Smooth muscle cell (in vitro differentiated cells): ENCODE data around the gene RNF31. TPM values are rescaled to one million over a fixed set of nuclear protein-coding genes. Genes with fewer than 3 reads are reported as not detected.
A peak's percentile ranks its signal among the peaks of the same experiment; 100 is the strongest.

ENCODE experiments used
- DNase-seq: peaks from one replicate; lab custom pipeline; 2025; ENCODE audit not compliant: unreplicated experiment; lab: John Stamatoyannopoulos, UW
- H2AFZ ChIP-seq: fragments of 200-600 bp; sonication (generic); 2 replicates; pipeline ENCODE4 v1.6.0; 2016; ENCODE audit warnings: antibody characterized with exemption, low read depth, mild to moderate bottlenecking
- H3F3A ChIP-seq: fragments of 200-600 bp; sonication (generic); 2 replicates; pipeline ENCODE4 v1.6.0; 2017; ENCODE audit warnings: antibody characterized with exemption, low read depth
- H3K27ac ChIP-seq: fragments of 200-600 bp; sonication (generic); 2 replicates; pipeline ENCODE4 v1.5.1; 2016; ENCODE audit warnings: low read depth, mild to moderate bottlenecking
- H3K27me3 ChIP-seq: fragments of 200-600 bp; sonication (generic); 2 replicates; pipeline ENCODE4 v1.6.1; 2016; ENCODE audit warnings: low read depth, mild to moderate bottlenecking
- H3K36me3 ChIP-seq: fragments of 200-600 bp; sonication (generic); 2 replicates; pipeline ENCODE4 v1.5.1; 2016; ENCODE audit warnings: low read depth
- H3K4me1 ChIP-seq: fragments of 200-600 bp; sonication (generic); 2 replicates; pipeline ENCODE4 v1.5.1; 2016; ENCODE audit warnings: low read depth
- H3K4me2 ChIP-seq: fragments of 200-600 bp; sonication (generic); 2 replicates; pipeline ENCODE4 v1.6.0; 2016; ENCODE audit warnings: mild to moderate bottlenecking
- H3K4me3 ChIP-seq: fragments of 200-600 bp; sonication (generic); 2 replicates; pipeline ENCODE4 v1.5.1; 2016; ENCODE audit warnings: mild to moderate bottlenecking
- H3K79me2 ChIP-seq: fragments of 200-600 bp; sonication (generic); 2 replicates; pipeline ENCODE4 v1.6.0; 2016; ENCODE audit warnings: low read depth, mild to moderate bottlenecking
- H3K9ac ChIP-seq: fragments of 200-600 bp; sonication (generic); 2 replicates; pipeline ENCODE4 v1.6.0; 2016; ENCODE audit warnings: low read depth
- H3K9me3 ChIP-seq: fragments of 200-600 bp; sonication (generic); replicated peaks from 2 replicates; pipeline ENCODE4 v1.5.1; 2016; ENCODE audit warnings: low read depth
- H4K20me1 ChIP-seq: fragments of 200-600 bp; sonication (generic); 2 replicates; pipeline ENCODE4 v1.6.0; 2016; ENCODE audit warnings: low read depth
- WGBS: methylation state at CpG from one replicate; pipeline ENCODE4 v1.1.7; 2016; ENCODE audit warnings: low lambda C conversion rate; 5-methylcytosine and 5-hydroxymethylcytosine counted together
- polyA plus RNA-seq: library from polyadenylated mRNA; unstranded; fragments of >200 nt; fragmentation: Nextera tagmentation; extraction: Ambion mirVana; gene quantifications from 2 replicates; pipeline ENCODE4 v1.2.1, GENCODE V29; 2016
- total RNA-seq: library from RNA; depleted of rRNA; stranded (reverse); fragments of >200 nt; gene quantifications from 2 replicates; pipeline ENCODE4 v1.2.3, GENCODE V29; 2014
- TF ChIP-seq, protein P1 (sequence below): fragments of 200-600 bp; sonication (generic); IDR thresholded peaks from 2 replicates; pipeline ENCODE4 v1.5.1; 2017; ENCODE audit warnings: borderline replicate concordance, mild to moderate bottlenecking, antibody characterized with exemption; ENCODE audit not compliant: insufficient read depth, poor library complexity, severe bottlenecking

RNF31 gene
- total and polyA plus RNA-seq, 2 experiments from 2014 or later = 25.4 to 74.8 TPM

DNA sequence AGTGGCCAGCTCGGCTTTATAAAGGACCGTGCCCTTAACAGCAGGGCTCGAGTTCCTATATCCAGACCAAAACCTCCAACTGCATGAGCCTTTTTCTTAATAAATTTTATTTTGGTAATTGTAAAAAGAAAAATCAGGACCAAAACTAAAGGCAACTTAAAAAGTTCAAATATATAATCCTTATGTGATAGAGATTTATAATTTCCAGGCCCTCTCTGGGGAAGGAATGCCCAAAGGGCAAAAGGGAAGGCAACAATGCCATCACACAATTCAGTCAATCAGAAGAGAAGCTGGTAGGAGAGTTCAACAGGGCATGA is 41.7 kb downstream of the RNF31 start:
- peak overlapping the region; percentile 54 for H3K9ac ChIP-seq
- H3K27ac ChIP-seq = peak overlapping the region; percentile 78
- no peaks in the 10 kb centered on the region for H3K9me3 ChIP-seq
- peak overlapping the region; percentile 85 for H3K4me2 ChIP-seq
- WGBS = 5% methylated on average over 3 of the region's 3 CpGs
- H4K20me1 ChIP-seq = no peaks in the 10 kb centered on the region
- peak overlapping the region; percentile 58 for H3K4me3 ChIP-seq
- TF ChIP-seq, protein P1, sequence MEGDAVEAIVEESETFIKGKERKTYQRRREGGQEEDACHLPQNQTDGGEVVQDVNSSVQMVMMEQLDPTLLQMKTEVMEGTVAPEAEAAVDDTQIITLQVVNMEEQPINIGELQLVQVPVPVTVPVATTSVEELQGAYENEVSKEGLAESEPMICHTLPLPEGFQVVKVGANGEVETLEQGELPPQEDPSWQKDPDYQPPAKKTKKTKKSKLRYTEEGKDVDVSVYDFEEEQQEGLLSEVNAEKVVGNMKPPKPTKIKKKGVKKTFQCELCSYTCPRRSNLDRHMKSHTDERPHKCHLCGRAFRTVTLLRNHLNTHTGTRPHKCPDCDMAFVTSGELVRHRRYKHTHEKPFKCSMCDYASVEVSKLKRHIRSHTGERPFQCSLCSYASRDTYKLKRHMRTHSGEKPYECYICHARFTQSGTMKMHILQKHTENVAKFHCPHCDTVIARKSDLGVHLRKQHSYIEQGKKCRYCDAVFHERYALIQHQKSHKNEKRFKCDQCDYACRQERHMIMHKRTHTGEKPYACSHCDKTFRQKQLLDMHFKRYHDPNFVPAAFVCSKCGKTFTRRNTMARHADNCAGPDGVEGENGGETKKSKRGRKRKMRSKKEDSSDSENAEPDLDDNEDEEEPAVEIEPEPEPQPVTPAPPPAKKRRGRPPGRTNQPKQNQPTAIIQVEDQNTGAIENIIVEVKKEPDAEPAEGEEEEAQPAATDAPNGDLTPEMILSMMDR = no peak
- H2AFZ ChIP-seq = no peak overlapping the region
- no peaks in the 10 kb centered on the region for H3K36me3 ChIP-seq
- H3K79me2 ChIP-seq = peaks cover 22% of the 10 kb centered on the region
- no peaks in the 10 kb centered on the region for H3K27me3 ChIP-seq
- no peak for DNase-seq
- H3K4me1 ChIP-seq = peaks cover 11% of the 10 kb centered on the region
- peaks cover 10% of the 10 kb centered on the region for H3F3A ChIP-seq

- 96% methylated on average over 9 of the region's 9 CpGs for WGBS
- DNase-seq = no peak
- Histone ChIP-seq H3K27me3 (no peaks in the 10 kb centered on the region), H3K4me3 (no peak overlapping the region), H3K9ac (no peak overlapping the region), H3K79me2 (peaks cover 24% of the 10 kb centered on the region), H3K36me3 (no peaks in the 10 kb centered on the region), H3K4me1 (peaks cover 11% of the 10 kb centered on the region), H4K20me1 (no peaks in the 10 kb centered on the region), H3F3A (peaks cover 10% of the 10 kb centered on the region), H3K27ac (peak overlapping the region; percentile 78), H2AFZ (no peak overlapping the region), H3K4me2 (peak overlapping the region; percentile 85), H3K9me3 (no peaks in the 10 kb centered on the region)
- TF ChIP-seq, protein P1 = no peak
Measured at GRCh38 chr14:24189460-24189859, 42.2 kb downstream of the RNF31 start.

- DNase-seq = no peak
- H3K27ac ChIP-seq = no peak overlapping the region
- peaks cover 10% of the 10 kb centered on the region for H3F3A ChIP-seq
- H3K9me3 ChIP-seq = no peaks in the 10 kb centered on the region
- peaks cover 11% of the 10 kb centered on the region for H3K4me1 ChIP-seq
- no peak overlapping the region for H3K4me2 ChIP-seq
- TF ChIP-seq, protein P1 = no peak
- H3K4me3 ChIP-seq = no peak overlapping the region
- H3K36me3 ChIP-seq = no peaks in the 10 kb centered on the region
- no peak overlapping the region for H3K9ac ChIP-seq
- no peaks in the 10 kb centered on the region for H4K20me1 ChIP-seq
- H2AFZ ChIP-seq = no peak overlapping the region
- H3K79me2 ChIP-seq = peaks cover 30% of the 10 kb centered on the region
- no peaks in the 10 kb centered on the region for H3K27me3 ChIP-seq
- 97% methylated on average over 10 of the region's 10 CpGs for WGBS
Measured at GRCh38 chr14:24190416-24190815, 43.1 kb downstream of the RNF31 start.

- H3K27me3 ChIP-seq = no peaks in the 10 kb centered on the region
- H3K27ac ChIP-seq = no peak overlapping the region
- WGBS = 99% methylated on average over 15 of the region's 15 CpGs
- TF ChIP-seq, protein P1 = no peak
- no peak overlapping the region for H3K9ac ChIP-seq
- peaks cover 38% of the 10 kb centered on the region for H3K79me2 ChIP-seq
- H3K36me3 ChIP-seq = no peaks in the 10 kb centered on the region
- DNase-seq = no peak
- H3K4me2 ChIP-seq = no peak overlapping the region
- peaks cover 15% of the 10 kb centered on the region for H3K4me1 ChIP-seq
- no peaks in the 10 kb centered on the region for H3K9me3 ChIP-seq
- peaks cover 10% of the 10 kb centered on the region for H3F3A ChIP-seq
- no peaks in the 10 kb centered on the region for H4K20me1 ChIP-seq
- H3K4me3 ChIP-seq = no peak overlapping the region
- no peak overlapping the region for H2AFZ ChIP-seq
Measured at GRCh38 chr14:24192933-24193332, 45.6 kb downstream of the RNF31 start.
